Heart left ventricle (tissue), 16 donors: ENCODE results near the gene MAPKAP1. TPM values are rescaled to one million over a fixed set of nuclear protein-coding genes. Genes with fewer than 3 reads are reported as not detected.

Experiments
- ATAC-seq, 4 donors: fragments of 200-7000 bp; cut with Tn5 transposase; one replicate each; pipeline ENCODE4 v1.9.1; 2020 to 2022; ENCODE audit warnings: moderate library complexity in 4 of 4, mild to moderate bottlenecking in 3 of 4, moderate number of reproducible peaks in 1 of 4
- DNase-seq, 5 donors: peaks; one replicate each; pipeline ENCODE4 v3.0.0-alpha.2; 2020
- H3K27ac ChIP-seq, 12 donors: fragments of 200-600 bp; sonication (generic) in 4 of 12; one replicate each; pipeline versions ENCODE4 v1.5.0 to v1.8.0; 2016 to 2022; ENCODE audit warnings: mild to moderate bottlenecking in 2 of 12
- H3K27me3 ChIP-seq, 9 donors: fragments of 200-600 bp; sonication (generic) in 2 of 9; one replicate each; pipeline versions ENCODE4 v1.5.1 to v1.8.0; 2016 to 2022; ENCODE audit warnings: mild to moderate bottlenecking in 3 of 9
- H3K36me3 ChIP-seq, 9 donors: fragments of 200-600 bp; sonication (generic) in 2 of 9; one replicate each; pipeline versions ENCODE4 v1.5.0 to v1.8.0; 2018 to 2022; ENCODE audit warnings: mild to moderate bottlenecking in 2 of 9
- H3K4me1 ChIP-seq, 12 donors: fragments of 200-600 bp; sonication (generic) in 4 of 12; one replicate each; pipeline versions ENCODE4 v1.5.0 to v1.8.0; 2016 to 2022; ENCODE audit warnings: mild to moderate bottlenecking in 3 of 12
- H3K4me3 ChIP-seq, 12 donors: fragments of 200-600 bp; sonication (generic) in 4 of 12; one replicate each; pipeline versions ENCODE4 v1.5.0 to v1.8.0; 2017 to 2022; ENCODE audit warnings: mild to moderate bottlenecking in 9 of 12, moderate library complexity in 4 of 12
- H3K9me3 ChIP-seq, 12 donors: fragments of 200-600 bp; sonication (generic) in 4 of 12; one replicate each; pipeline versions ENCODE4 v1.5.0 to v1.8.0; 2016 to 2022; ENCODE audit warnings: mild to moderate bottlenecking in 1 of 12
- CTCF ChIP-seq, 12 donors: fragments of 200-600 bp; sonication (generic) in 4 of 12; IDR thresholded peaks; one replicate each; pipeline versions ENCODE4 v1.5.0 to v1.8.0; 2018 to 2022; ENCODE audit warnings: antibody characterized with exemption in 12 of 12, mild to moderate bottlenecking in 5 of 12
- POLR2A ChIP-seq, 2 donors: fragments of 450-650 bp; IDR thresholded peaks; one replicate each; pipeline ENCODE4 v1.6.1; 2017; ENCODE audit warnings: antibody characterized with exemption in 2 of 2, mild to moderate bottlenecking in 2 of 2, moderate library complexity in 2 of 2
- WGBS, 4 donors: extraction: QIAGEN DNeasy Blood & Tissue Kit in 2 of 4; methylation state at CpG; one replicate each; pipeline versions ENCODE4 v1.1.5 to v1.1.7; 2013 to 2018; 5-methylcytosine and 5-hydroxymethylcytosine counted together
- intact Hi-C, 10 donors: fragments of 100-400 bp; cut with DNase I; formaldehyde crosslinking; loops; one replicate each; pipeline versions ENCODE4 v1.11.1 to v1.14.2; 2022
- polyA plus RNA-seq, 2 donors: library from polyadenylated mRNA; stranded (reverse); fragments of 200-250 nt; gene quantifications; one replicate each; pipeline ENCODE4 v1.2.3, GENCODE V29; 2013
- total RNA-seq, 9 donors: library from RNA; depleted of rRNA in 2 of 9; stranded (reverse); fragments of >200 nt in 2 of 9; fragmentation: NEBNext Ultra II Directional in 3 of 9; extraction: Animal tissue kit (Norgen Biotek cat#: 25700) in 3 of 9; gene quantifications; one replicate each; pipeline versions ENCODE4 v1.1.0 to v1.2.4, GENCODE V29; 2016 to 2023
- donor health status: ischemic (EF 13 %, LVEDD 7.1; RV severe dilation, severe dysfunction).
- donor health status: healthy with polysubstance abuse.
- donor health status: DM: no; HTN: yes; CAD: no.
- donor health status: DM: no; HTN: no; CAD: no.
- donor health status: ischemic (EF 25% LVEDD 6.9; RV normal size, moderate dysfunction).
- donor health status: ischemic (EF 25% LVEDD 5.7; RV mildly dilated, moderate dysfunction).
- donor health status: healthy.
- donor health status: DM: yes; HTN: yes; CAD: no.
- donor health status: ischemic (EF 35%, LVEDD 5.7; RV mildly dilated, moderate dysfunction).
- donor health status: nonischemic (EF 11% LVEDD 7.7; RV severe dilation, severe dysfunction).
- donor health status: DM: yes; HTN: yes; CAD: no.
- donor health status: PGD.
- donor health status: ischemic (EF 29% LVEDD 5.4; RV normal size, mild dysfunction).
- donor health status: nonischemic (EF 23%, LVEDD 6.1; RV moderate dilation, normal function).

MAPKAP1 gene
- total and polyA plus RNA-seq, 11 donors: 76.2 to 145 (median 124) TPM

DNA sequence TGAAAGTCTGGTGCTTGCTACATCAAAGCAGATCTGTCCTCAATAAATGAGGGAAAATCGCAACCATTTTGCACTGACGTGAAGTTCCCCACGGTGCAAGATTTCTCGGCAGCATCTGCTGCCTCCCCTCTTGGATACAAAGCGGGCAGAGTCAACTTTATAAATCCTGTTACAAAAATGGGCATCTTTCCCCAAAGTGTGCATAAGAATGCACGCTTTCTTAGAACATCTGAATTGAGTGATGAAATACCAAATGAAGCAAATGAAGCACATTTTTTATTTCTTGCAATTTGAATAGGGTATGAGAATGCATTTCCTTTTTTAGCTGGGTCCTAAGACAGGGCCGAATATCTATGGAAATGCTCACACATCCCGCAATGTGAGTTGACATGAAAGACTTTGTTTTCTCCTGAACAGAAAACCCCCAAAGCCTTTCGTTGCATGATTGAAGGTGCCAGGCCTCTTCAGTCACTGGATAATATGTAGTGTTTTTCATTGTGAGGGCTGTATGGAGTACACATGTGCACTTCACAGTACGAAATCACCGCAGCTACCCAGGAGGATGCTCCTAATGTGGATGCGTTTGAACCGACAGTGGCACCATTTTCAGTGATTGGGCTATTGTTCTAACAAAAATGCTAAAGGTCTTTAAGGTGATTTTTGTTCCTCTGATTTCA lies 19.6 kb upstream of the MAPKAP1 start:
- WGBS, 4 donors: 84 to 86% (median 85%) methylated on average over 13 of the region's 13 CpGs
- ATAC-seq (no peak), DNase-seq (no peak)
- H3K27me3 ChIP-seq: no peaks in the 10 kb centered on the region
- TF ChIP-seq CTCF (IDR thresholded peaks at IDR 0.05) (no peak), POLR2A (IDR thresholded peaks at IDR 0.05) (no peak)
- H3K9me3 ChIP-seq: no peaks in the 10 kb centered on the region
- H3K4me3 ChIP-seq: no peak overlapping the region
- intact Hi-C loops: no loop called here
- H3K27ac ChIP-seq: no peak overlapping the region
- no peaks in the 10 kb centered on the region for H3K4me1 ChIP-seq
- H3K36me3 ChIP-seq: no peaks in the 10 kb centered on the region

DNA sequence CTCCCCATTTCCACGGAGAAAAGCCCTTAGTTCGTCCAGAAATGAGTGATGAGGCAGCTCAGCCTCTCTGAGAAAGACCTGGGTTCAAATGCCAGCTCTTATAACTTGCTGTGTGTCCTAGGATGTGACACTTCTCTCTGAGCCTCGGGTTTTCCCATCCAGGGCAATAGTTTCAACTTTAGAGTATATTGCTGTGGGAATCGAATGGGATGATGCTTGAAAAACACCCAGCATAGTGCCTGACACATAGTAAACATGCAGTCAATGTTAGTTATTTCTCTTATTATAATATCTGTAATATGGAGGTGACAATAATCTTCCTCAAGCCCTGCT lies 430 bp upstream of the MAPKAP1 start:
- Histone ChIP-seq H3K4me3 (peak overlapping the region in 11 of 12 donors; percentile 68 to 100 (median 97)), H3K4me1 (peaks cover 0 to 28% (median 20%) of the 10 kb centered on the region in 12 donors), H3K36me3 (no peaks in the 10 kb centered on the region), H3K27me3 (no peaks in the 10 kb centered on the region), H3K9me3 (no peaks in the 10 kb centered on the region), H3K27ac (peak overlapping the region in 11 of 12 donors; percentile 35 to 88 (median 80))
- TF ChIP-seq CTCF (IDR thresholded peaks at IDR 0.05): no peak
- no peak for TF ChIP-seq POLR2A (IDR thresholded peaks at IDR 0.05)
- intact Hi-C loops: loop anchor here in 4 of 10 donors (2.0 to 5.0 kb wide), 2 partner anchors 39 to 40 kb away; partner anchors contain the start of gene PBX3 (in 4 of the 4)
- ATAC-seq (peak in 1 of 4 donors; percentile 2), DNase-seq (no peak)
- 30 to 33% (median 31%) methylated on average over 4 of the region's 4 CpGs for WGBS, 4 donors

- intact Hi-C loops: loop anchor here in 4 of 10 donors (2.0 to 5.0 kb wide), 2 partner anchors 41 kb away; partner anchors contain the start of gene PBX3 (in 4 of the 4)
- DNase-seq (no peak), ATAC-seq (no peak)
- Histone ChIP-seq H3K4me1 (peaks cover 0 to 34% (median 20%) of the 10 kb centered on the region in 12 donors), H3K27me3 (no peaks in the 10 kb centered on the region), H3K4me3 (peak overlapping the region in 10 of 12 donors; percentile 68 to 100 (median 97)), H3K27ac (no peak overlapping the region), H3K36me3 (no peaks in the 10 kb centered on the region), H3K9me3 (no peaks in the 10 kb centered on the region)
- TF ChIP-seq POLR2A (IDR thresholded peaks at IDR 0.05): no peak
- TF ChIP-seq CTCF (IDR thresholded peaks at IDR 0.05): no peak
- 80 to 88% (median 84%) methylated on average over 4 of the region's 4 CpGs for WGBS, 4 donors
Observed at GRCh38 chr9:125705893-125706292, 1.1 kb downstream of the MAPKAP1 start.

GRCh38 chr9:125703662-125704061 lies 3.3 kb downstream of the MAPKAP1 start:
- WGBS, 4 donors: 80 to 86% (median 82%) methylated on average over 4 of the region's 4 CpGs
- Histone ChIP-seq H3K36me3 (no peaks in the 10 kb centered on the region), H3K27me3 (no peaks in the 10 kb centered on the region), H3K9me3 (no peaks in the 10 kb centered on the region), H3K4me1 (peaks cover 0 to 37% (median 20%) of the 10 kb centered on the region in 12 donors), H3K4me3 (no peak overlapping the region), H3K27ac (no peak overlapping the region)
- ATAC-seq: no peak
- no peak for DNase-seq
- TF ChIP-seq POLR2A (IDR thresholded peaks at IDR 0.05) (no peak), CTCF (IDR thresholded peaks at IDR 0.05) (no peak)
- intact Hi-C loops: loop anchor here in 1 of 10 donors (5.0 kb wide), 1 partner anchor 51 kb away; no protein-coding TSS in a partner anchor
